Measurements from ENCODE around the gene AURKA.

DNA sequence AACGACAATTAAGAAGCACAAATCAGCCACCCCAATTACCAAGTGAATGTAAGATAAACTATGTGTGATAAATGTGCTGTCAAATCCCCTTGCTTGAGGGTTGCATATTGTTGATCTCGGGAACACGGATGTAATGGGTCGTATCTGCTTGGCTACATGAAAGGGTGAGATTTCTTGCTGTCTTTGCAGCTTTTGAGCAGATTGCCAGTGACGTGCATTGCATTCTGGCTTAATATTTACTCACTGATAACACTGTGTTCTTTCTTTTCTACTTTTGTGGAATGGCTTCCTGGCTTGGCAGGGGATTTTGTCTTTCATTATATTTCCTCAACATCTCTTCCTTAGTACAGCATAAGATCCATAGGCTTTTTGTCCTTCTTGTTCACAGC, 43.7 kb downstream of the AURKA start:
- no peak for TF ChIP-seq POLR2AphosphoS5 (IDR thresholded peaks at IDR 0.05; ENCODE audit: low read depth, low read length)
- TF ChIP-seq, protein P1, sequence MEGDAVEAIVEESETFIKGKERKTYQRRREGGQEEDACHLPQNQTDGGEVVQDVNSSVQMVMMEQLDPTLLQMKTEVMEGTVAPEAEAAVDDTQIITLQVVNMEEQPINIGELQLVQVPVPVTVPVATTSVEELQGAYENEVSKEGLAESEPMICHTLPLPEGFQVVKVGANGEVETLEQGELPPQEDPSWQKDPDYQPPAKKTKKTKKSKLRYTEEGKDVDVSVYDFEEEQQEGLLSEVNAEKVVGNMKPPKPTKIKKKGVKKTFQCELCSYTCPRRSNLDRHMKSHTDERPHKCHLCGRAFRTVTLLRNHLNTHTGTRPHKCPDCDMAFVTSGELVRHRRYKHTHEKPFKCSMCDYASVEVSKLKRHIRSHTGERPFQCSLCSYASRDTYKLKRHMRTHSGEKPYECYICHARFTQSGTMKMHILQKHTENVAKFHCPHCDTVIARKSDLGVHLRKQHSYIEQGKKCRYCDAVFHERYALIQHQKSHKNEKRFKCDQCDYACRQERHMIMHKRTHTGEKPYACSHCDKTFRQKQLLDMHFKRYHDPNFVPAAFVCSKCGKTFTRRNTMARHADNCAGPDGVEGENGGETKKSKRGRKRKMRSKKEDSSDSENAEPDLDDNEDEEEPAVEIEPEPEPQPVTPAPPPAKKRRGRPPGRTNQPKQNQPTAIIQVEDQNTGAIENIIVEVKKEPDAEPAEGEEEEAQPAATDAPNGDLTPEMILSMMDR (IDR thresholded peaks at IDR 0.05) = no peak
- TF ChIP-seq, protein P2, sequence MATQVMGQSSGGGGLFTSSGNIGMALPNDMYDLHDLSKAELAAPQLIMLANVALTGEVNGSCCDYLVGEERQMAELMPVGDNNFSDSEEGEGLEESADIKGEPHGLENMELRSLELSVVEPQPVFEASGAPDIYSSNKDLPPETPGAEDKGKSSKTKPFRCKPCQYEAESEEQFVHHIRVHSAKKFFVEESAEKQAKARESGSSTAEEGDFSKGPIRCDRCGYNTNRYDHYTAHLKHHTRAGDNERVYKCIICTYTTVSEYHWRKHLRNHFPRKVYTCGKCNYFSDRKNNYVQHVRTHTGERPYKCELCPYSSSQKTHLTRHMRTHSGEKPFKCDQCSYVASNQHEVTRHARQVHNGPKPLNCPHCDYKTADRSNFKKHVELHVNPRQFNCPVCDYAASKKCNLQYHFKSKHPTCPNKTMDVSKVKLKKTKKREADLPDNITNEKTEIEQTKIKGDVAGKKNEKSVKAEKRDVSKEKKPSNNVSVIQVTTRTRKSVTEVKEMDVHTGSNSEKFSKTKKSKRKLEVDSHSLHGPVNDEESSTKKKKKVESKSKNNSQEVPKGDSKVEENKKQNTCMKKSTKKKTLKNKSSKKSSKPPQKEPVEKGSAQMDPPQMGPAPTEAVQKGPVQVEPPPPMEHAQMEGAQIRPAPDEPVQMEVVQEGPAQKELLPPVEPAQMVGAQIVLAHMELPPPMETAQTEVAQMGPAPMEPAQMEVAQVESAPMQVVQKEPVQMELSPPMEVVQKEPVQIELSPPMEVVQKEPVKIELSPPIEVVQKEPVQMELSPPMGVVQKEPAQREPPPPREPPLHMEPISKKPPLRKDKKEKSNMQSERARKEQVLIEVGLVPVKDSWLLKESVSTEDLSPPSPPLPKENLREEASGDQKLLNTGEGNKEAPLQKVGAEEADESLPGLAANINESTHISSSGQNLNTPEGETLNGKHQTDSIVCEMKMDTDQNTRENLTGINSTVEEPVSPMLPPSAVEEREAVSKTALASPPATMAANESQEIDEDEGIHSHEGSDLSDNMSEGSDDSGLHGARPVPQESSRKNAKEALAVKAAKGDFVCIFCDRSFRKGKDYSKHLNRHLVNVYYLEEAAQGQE (IDR thresholded peaks at IDR 0.05; ENCODE audit: insufficient read depth in 1 of 2, low read depth in 2 of 2, low read length in 1 of 2) = no peak

Measured in Panc1 (cell line).